Spleen (tissue), 11 donors: ENCODE measurements around the gene CLCF1. TPM values are rescaled to one million over a fixed set of nuclear protein-coding genes. Genes with fewer than 3 reads are reported as not detected.

Experiments used
- DNase-seq: peaks from one replicate; pipeline ENCODE4 v3.0.0-alpha.2; 2020
- H3K27ac ChIP-seq, 8 donors: fragments of 200-600 bp; sonication (generic) in 7 of 8; 1 replicate in 4 of 8; 2 replicates in 4 of 8; pipeline versions ENCODE4 v1.5.0 to v1.8.0; 2016 to 2021; ENCODE audit warnings: inconsistent platforms in 4 of 8, mild to moderate bottlenecking in 4 of 8, moderate library complexity in 1 of 8
- H3K27me3 ChIP-seq, 7 donors: fragments of 200-600 bp; sonication (generic) in 6 of 7; replicated peaks in 1 of 7; 1 replicate in 4 of 7; 2 replicates in 3 of 7; pipeline versions ENCODE4 v1.5.0 to v1.8.0; 2016 to 2021; ENCODE audit warnings: inconsistent platforms in 3 of 7, mild to moderate bottlenecking in 1 of 7
- H3K36me3 ChIP-seq, 6 donors: fragments of 200-600 bp; sonication (generic) in 5 of 6; 1 replicate in 4 of 6; 2 replicates in 2 of 6; pipeline versions ENCODE4 v1.5.0 to v1.8.0; 2016 to 2021; ENCODE audit warnings: inconsistent platforms in 2 of 6
- H3K4me1 ChIP-seq, 6 donors: fragments of 200-600 bp; sonication (generic) in 5 of 6; 1 replicate in 3 of 6; 2 replicates in 3 of 6; pipeline versions ENCODE4 v1.5.0 to v1.8.0; 2016 to 2021; ENCODE audit warnings: inconsistent platforms in 3 of 6
- H3K4me3 ChIP-seq, 8 donors: fragments of 200-600 bp; sonication (generic) in 7 of 8; 1 replicate in 4 of 8; 2 replicates in 4 of 8; pipeline versions ENCODE4 v1.5.0 to v1.8.0; 2016 to 2021; ENCODE audit warnings: inconsistent platforms in 4 of 8, mild to moderate bottlenecking in 4 of 8, moderate library complexity in 2 of 8
- H3K9me3 ChIP-seq, 8 donors: fragments of 200-600 bp; sonication (generic) in 7 of 8; 1 replicate in 4 of 8; 2 replicates in 4 of 8; pipeline versions ENCODE4 v1.5.0 to v1.8.0; 2016 to 2021; ENCODE audit warnings: inconsistent platforms in 4 of 8
- CTCF ChIP-seq, 11 experiments: fragments of 200-600 bp in 7 of 11; fragments of 450-650 bp in 4 of 11; sonication (generic) in 4 of 11; IDR thresholded peaks in 8 of 11; conservative IDR thresholded peaks in 3 of 11; 1 replicate in 7 of 11; 2 replicates in 4 of 11; pipeline versions ENCODE4 v1.4.0 to v1.8.0; 2016 to 2021; ENCODE audit warnings: antibody characterized with exemption in 11 of 11, inconsistent platforms in 4 of 11, mild to moderate bottlenecking in 1 of 11
- POLR2A ChIP-seq, 3 donors: fragments of 450-650 bp; IDR thresholded peaks; one replicate each; pipeline ENCODE4 v1.5.1; 2017; ENCODE audit warnings: antibody characterized with exemption in 3 of 3, mild to moderate bottlenecking in 1 of 3
- POLR2AphosphoS5 ChIP-seq, 3 donors: sonication (generic); formaldehyde crosslinking; IDR thresholded peaks; one replicate each; pipeline ENCODE4 v1.5.1; 2017; ENCODE audit warnings: antibody characterized with exemption in 3 of 3
- WGBS, 5 donors: extraction: QIAGEN DNeasy Blood & Tissue Kit in 3 of 5; methylation state at CpG; one replicate each; pipeline versions ENCODE4 v1.1.5 to v1.1.7; 2013 to 2018; 5-methylcytosine and 5-hydroxymethylcytosine counted together
- intact Hi-C: fragments of 100-400 bp; cut with DNase I; formaldehyde crosslinking; loops from one replicate; pipeline ENCODE4 v1.15.0; 2023; ENCODE audit warnings: low total_unique reads
- polyA plus RNA-seq, 3 donors: library from polyadenylated mRNA; stranded (reverse); fragments of 200-250 nt; gene quantifications; one replicate each; pipeline ENCODE4 v1.2.1, GENCODE V29; 2013
- total RNA-seq, 7 donors: library from RNA; depleted of rRNA in 3 of 7; stranded (reverse); fragments of >200 nt in 3 of 7; fragmentation: NEBNext Ultra II Directional in 4 of 7; extraction: Animal tissue kit (Norgen Biotek cat#: 25700) in 4 of 7; gene quantifications; one replicate each; pipeline versions ENCODE4 v1.1.0 to v1.2.1, GENCODE V29; 2016 to 2021
- donor health status: healthy with polysubstance abuse.
- donor health status: DM: no; HTN: no; CAD: no; lungs with moderate emphysema.
- donor health status: DM: no; HTN: no; CAD: no.
- donor health status: Bipolar disorder and iron deficiency.
- donor health status: healthy.
- donor health status: DM: no; HTN: no; CAD: no.
- donor health status: DM: yes; HTN: yes; CAD: no.

Gene CLCF1
- total and polyA plus RNA-seq, 10 donors, result 4.3 to 13.7 (median 7.4) TPM

DNA sequence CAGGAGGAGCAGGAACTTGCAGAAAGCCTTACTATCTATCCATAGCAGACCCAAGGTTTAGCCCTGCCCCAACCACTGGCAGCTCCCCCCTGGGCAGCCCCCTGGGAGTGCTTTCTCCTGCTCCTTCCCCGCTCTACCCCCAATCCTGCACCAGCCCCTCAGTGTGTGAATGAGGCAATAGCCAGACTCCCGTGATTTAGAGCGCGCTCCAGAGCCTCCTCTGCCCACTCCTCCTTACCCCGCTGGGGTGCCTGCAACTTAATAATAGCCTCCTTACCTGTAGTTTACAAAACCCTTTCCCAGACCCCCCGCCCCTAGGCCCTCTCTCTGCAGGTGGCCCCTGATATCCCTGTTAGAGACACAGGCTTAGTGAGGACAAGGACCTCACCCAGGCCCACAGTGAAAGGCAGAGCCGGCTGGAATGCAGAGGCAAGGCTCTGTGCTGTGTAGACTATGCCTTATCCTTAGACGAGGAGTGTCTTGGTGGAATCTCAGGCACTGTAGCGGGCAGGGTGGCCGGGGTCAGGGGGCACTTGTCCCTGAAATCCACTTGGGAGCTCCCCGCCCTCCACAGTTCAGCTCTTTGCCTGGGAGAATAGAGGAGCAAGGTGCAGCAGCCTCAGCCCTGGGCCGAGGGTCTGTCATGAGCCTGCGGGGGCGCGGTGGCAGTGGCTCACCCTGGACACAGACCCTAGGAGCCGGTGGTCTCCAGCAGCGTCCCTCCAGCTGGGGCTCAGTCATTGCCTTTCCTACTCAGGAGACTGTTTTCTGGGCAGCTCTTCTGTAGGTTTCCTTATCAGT, 37.8 kb upstream of the CLCF1 start:
- Histone ChIP-seq H3K4me1 (peaks cover 41 to 99% (median 89%) of the 10 kb centered on the region in 6 donors), H3K9me3 (no peaks in the 10 kb centered on the region), H3K27me3 (peaks cover 0 to 60% (median 11%) of the 10 kb centered on the region in 7 donors), H3K36me3 (peaks cover 0 to 37% (median 1%) of the 10 kb centered on the region in 6 donors), H3K4me3 (peak overlapping the region in 1 of 8 donors; percentile 7), H3K27ac (peak overlapping the region in 4 of 8 donors; percentile 96 to 99 (median 98))
- peak; percentile 79 for DNase-seq
- 81 to 89% (median 83%) methylated on average over 12 to 17 of the region's 17 CpGs for WGBS, 5 donors
- intact Hi-C loops, result no loop called here
- TF ChIP-seq POLR2AphosphoS5 (IDR thresholded peaks at IDR 0.05), result no peak

DNA sequence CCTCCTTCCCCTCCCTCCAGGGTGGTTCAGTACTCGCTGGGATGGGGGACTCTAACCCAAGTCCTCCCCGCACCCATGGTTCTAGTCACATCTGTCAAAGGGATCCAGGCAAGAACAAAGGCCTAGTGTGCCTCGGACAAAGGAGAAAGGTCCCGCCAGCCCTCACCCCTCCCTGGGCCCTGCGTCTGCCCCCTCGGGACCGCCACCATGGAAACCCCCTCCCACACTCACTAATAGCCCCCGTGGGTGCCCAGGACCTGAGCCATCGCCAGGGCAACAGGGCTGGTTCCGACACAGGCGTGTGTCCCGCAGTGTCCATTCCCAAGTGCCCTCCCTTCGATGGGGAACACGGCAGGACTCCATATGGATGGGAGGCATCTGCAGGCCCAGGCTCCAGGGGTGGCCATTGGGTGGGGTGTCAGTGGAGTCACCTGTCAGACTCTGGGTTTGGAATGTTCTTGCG, 37.0 kb upstream of the CLCF1 start:
- Histone ChIP-seq H3K27me3 (peaks cover 0 to 52% (median 7%) of the 10 kb centered on the region in 7 donors), H3K27ac (peak overlapping the region in 7 of 8 donors; percentile 38 to 99 (median 96)), H3K4me3 (peak overlapping the region in 2 of 8 donors; percentile 38 to 75), H3K36me3 (peaks cover 0 to 45% (median 5%) of the 10 kb centered on the region in 6 donors), H3K4me1 (peaks cover 42 to 99% (median 89%) of the 10 kb centered on the region in 6 donors), H3K9me3 (no peaks in the 10 kb centered on the region)
- intact Hi-C loops, result no loop called here
- peak; percentile 26 to 75 (median 30) for TF ChIP-seq POLR2AphosphoS5 (IDR thresholded peaks at IDR 0.05)
- TF ChIP-seq POLR2A (IDR thresholded peaks at IDR 0.05), result no peak
- no peak for TF ChIP-seq CTCF (IDR thresholded peaks at IDR 0.05 in 8 of 11, conservative IDR thresholded peaks at IDR 0.05 in 3 of 11)
- 53 to 80% (median 75%) methylated on average over 10 to 15 of the region's 15 CpGs for WGBS, 5 donors
- DNase-seq, result peak; percentile 79

DNA sequence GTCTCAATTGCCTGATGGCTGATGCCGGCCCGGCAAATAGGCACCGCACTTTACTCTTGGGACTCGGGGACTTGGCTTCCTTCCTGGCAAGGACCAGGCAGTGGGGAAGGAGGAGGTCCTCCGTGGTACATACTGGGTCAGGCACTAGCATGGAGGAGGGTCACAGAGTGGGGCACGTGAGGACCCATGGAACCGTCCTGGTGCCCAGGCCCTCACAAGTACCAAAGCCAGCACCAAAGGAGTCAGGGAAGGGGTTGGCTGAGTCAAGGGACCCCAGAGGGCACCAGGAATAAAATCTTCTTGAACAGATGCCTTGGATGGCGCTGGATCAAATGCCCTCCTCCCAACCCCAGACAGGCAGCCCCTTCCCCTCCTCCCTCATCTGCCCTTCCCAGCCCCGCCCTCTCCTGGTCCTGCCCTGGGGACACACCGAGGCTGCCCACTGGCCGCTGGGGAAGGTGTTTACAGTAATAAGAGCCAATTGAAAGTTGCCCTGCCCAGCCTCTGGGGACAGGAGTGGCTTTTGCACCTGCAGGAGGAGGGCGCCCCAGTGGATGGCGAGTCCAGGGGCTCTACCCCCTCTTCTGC, 36.5 kb upstream of the CLCF1 start:
- TF ChIP-seq CTCF (IDR thresholded peaks at IDR 0.05 in 8 of 11, conservative IDR thresholded peaks at IDR 0.05 in 3 of 11) (peak in 2 of 11 experiments; percentile 4 to 21), POLR2A (IDR thresholded peaks at IDR 0.05) (no peak), POLR2AphosphoS5 (IDR thresholded peaks at IDR 0.05) (peak in 2 of 3 donors; percentile 45 to 49)
- Histone ChIP-seq H3K36me3 (peaks cover 0 to 50% (median 6%) of the 10 kb centered on the region in 6 donors), H3K4me3 (peak overlapping the region in 7 of 8 donors; percentile 30 to 75 (median 42)), H3K27ac (peak overlapping the region; percentile 38 to 99 (median 96)), H3K27me3 (peaks cover 0 to 47% (median 2%) of the 10 kb centered on the region in 7 donors), H3K9me3 (no peaks in the 10 kb centered on the region), H3K4me1 (peaks cover 38 to 99% (median 89%) of the 10 kb centered on the region in 6 donors)
- WGBS, 5 donors, result 17 to 32% (median 22%) methylated on average over 12 to 13 of the region's 13 CpGs
- intact Hi-C loops, result no loop called here
- DNase-seq, result peak; percentile 91

DNA sequence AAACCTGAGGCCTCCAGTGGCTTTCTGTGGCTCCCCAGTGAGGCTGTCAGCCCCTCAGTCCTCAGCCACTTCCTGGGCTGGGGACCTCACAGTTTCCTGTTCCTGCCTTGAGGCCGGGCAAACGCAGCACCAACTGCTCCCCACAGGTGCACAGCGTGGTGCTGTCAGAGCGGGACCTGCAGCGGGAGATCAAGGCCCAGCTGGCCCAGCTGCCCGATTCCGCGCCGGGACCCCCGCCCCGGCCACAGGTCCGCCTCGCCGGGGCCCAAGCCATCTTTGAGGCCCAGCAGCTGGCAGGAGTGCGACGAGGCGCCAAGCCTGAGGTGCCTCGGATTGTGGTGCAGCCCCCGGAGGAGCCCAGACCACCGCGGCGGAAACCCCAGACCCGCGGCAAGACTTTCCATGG, 35.9 kb upstream of the CLCF1 start:
- Histone ChIP-seq H3K27me3 (peaks cover 0 to 41% (median 0%) of the 10 kb centered on the region in 7 donors), H3K27ac (peak overlapping the region; percentile 38 to 99 (median 96)), H3K4me1 (peaks cover 37 to 99% (median 90%) of the 10 kb centered on the region in 6 donors), H3K9me3 (no peaks in the 10 kb centered on the region), H3K4me3 (peak overlapping the region in 7 of 8 donors; percentile 30 to 75 (median 42)), H3K36me3 (peaks cover 0 to 50% (median 6%) of the 10 kb centered on the region in 6 donors)
- TF ChIP-seq CTCF (IDR thresholded peaks at IDR 0.05 in 8 of 11, conservative IDR thresholded peaks at IDR 0.05 in 3 of 11), result no peak
- TF ChIP-seq POLR2A (IDR thresholded peaks at IDR 0.05), result peak in 1 of 3 donors; percentile 25
- TF ChIP-seq POLR2AphosphoS5 (IDR thresholded peaks at IDR 0.05), result peak; percentile 90 to 91 (median 91)
- intact Hi-C loops, result no loop called here
- peak; percentile 95 for DNase-seq
- WGBS, 5 donors, result 0 to 35% (median 23%) methylated on average over 4 to 24 of the region's 24 CpGs
